ENCODE results near the gene POMGNT2. TPM values are rescaled to one million over a fixed set of nuclear protein-coding genes. Genes with fewer than 3 reads are reported as not detected.

The POMGNT2 gene
- total RNA-seq, 1 donor from 2014 or later: 13.0 TPM

GRCh38 chr3:43132870-43133636, 27.2 kb upstream of the POMGNT2 start:
- H3K9me3 ChIP-seq (ENCODE audit: control insufficient read depth in 3 of 3, low read length in 3 of 3): no peaks in the 10 kb centered on the region
- no peak overlapping the region for H3K27ac ChIP-seq (ENCODE audit: low read depth, low read length)
- no peaks in the 10 kb centered on the region for H3K27me3 ChIP-seq (ENCODE audit: control insufficient read depth in 3 of 3, insufficient read depth in 3 of 3, low read length in 3 of 3)
- no peaks in the 10 kb centered on the region for H3K36me3 ChIP-seq (ENCODE audit: control insufficient read depth in 3 of 3, insufficient read depth in 3 of 3, low read length in 3 of 3)
- no peak overlapping the region for H3K4me3 ChIP-seq (ENCODE audit: low read length in 3 of 3)
- no peaks in the 10 kb centered on the region for H3K4me1 ChIP-seq (ENCODE audit: control insufficient read depth in 3 of 3, insufficient read depth in 3 of 3, low read length in 3 of 3)
- no peak overlapping the region for H3K9ac ChIP-seq (ENCODE audit: low read depth in 1 of 3, low read length in 3 of 3)

DNA sequence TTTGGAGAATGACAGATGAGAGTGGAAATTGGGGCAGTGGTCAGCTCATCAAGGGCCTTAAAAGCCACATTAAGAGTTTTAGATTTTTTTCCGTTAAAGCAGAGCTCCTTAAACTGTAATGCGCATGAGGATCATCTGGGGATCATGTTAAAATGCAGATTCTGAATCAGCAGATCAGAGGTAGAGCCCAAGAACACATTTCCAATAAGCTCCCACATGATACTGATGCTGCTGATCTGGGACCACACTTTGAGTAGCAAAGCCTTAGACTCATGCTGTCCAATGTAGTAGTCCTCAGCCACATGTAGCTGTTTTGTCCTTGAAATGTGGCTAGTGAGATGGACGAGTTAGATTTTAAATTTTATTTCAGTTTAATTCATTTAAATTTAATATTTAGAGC, 26.3 kb upstream of the POMGNT2 start:
- no peaks in the 10 kb centered on the region for H3K27me3 ChIP-seq (ENCODE audit: control insufficient read depth in 3 of 3, insufficient read depth in 3 of 3, low read length in 3 of 3)
- H3K27ac ChIP-seq (ENCODE audit: low read depth, low read length): no peak overlapping the region
- H3K9ac ChIP-seq (ENCODE audit: low read depth in 1 of 3, low read length in 3 of 3): no peak overlapping the region
- no peaks in the 10 kb centered on the region for H3K36me3 ChIP-seq (ENCODE audit: control insufficient read depth in 3 of 3, insufficient read depth in 3 of 3, low read length in 3 of 3)
- H3K9me3 ChIP-seq (ENCODE audit: control insufficient read depth in 3 of 3, low read length in 3 of 3): no peaks in the 10 kb centered on the region
- H3K4me1 ChIP-seq (ENCODE audit: control insufficient read depth in 3 of 3, insufficient read depth in 3 of 3, low read length in 3 of 3): no peaks in the 10 kb centered on the region
- H3K4me3 ChIP-seq (ENCODE audit: low read length in 3 of 3): no peak overlapping the region

- no peak overlapping the region for H3K9ac ChIP-seq (ENCODE audit: low read depth in 1 of 3, low read length in 3 of 3)
- H3K9me3 ChIP-seq (ENCODE audit: control insufficient read depth in 3 of 3, low read length in 3 of 3): peaks cover 0 to 2% (median 0%) of the 10 kb centered on the region in 3 donors
- H3K4me3 ChIP-seq (ENCODE audit: low read length in 3 of 3): no peak overlapping the region
- no peaks in the 10 kb centered on the region for H3K36me3 ChIP-seq (ENCODE audit: control insufficient read depth in 3 of 3, insufficient read depth in 3 of 3, low read length in 3 of 3)
- H3K4me1 ChIP-seq (ENCODE audit: control insufficient read depth in 3 of 3, insufficient read depth in 3 of 3, low read length in 3 of 3): no peaks in the 10 kb centered on the region
- H3K27me3 ChIP-seq (ENCODE audit: control insufficient read depth in 3 of 3, insufficient read depth in 3 of 3, low read length in 3 of 3): no peaks in the 10 kb centered on the region
- H3K27ac ChIP-seq (ENCODE audit: low read depth, low read length): no peak overlapping the region
Measured at GRCh38 chr3:43128464-43128863, 22.6 kb upstream of the POMGNT2 start.

- Histone ChIP-seq H3K4me3 (ENCODE audit: low read length in 3 of 3) (no peak overlapping the region), H3K27ac (ENCODE audit: low read depth, low read length) (no peak overlapping the region), H3K4me1 (ENCODE audit: control insufficient read depth in 3 of 3, insufficient read depth in 3 of 3, low read length in 3 of 3) (no peaks in the 10 kb centered on the region), H3K27me3 (ENCODE audit: control insufficient read depth in 3 of 3, insufficient read depth in 3 of 3, low read length in 3 of 3) (no peaks in the 10 kb centered on the region), H3K36me3 (ENCODE audit: control insufficient read depth in 3 of 3, insufficient read depth in 3 of 3, low read length in 3 of 3) (no peaks in the 10 kb centered on the region), H3K9me3 (ENCODE audit: control insufficient read depth in 3 of 3, low read length in 3 of 3) (peaks cover 0 to 2% (median 0%) of the 10 kb centered on the region in 3 donors), H3K9ac (ENCODE audit: low read depth in 1 of 3, low read length in 3 of 3) (no peak overlapping the region)
Measured at GRCh38 chr3:43126536-43126935, 20.7 kb upstream of the POMGNT2 start.

DNA sequence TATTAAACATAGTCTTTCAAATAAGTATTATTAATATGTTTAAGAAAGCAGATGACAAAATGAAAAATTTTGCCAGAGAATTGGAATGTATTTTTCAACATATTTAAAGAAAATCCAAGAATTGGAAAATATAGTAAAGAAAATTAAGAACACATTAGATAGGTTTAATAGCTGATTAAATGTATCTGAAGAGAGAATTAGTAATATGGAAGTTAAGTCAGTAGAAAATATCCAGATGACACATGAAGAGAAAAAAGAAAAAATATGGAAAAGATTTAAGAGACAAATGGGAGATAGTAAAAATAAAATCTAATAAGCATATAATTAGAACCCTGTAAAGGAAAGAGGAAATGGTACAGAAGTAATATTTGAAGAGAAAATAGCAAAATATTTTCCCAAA, 18.0 kb upstream of the POMGNT2 start:
- Histone ChIP-seq H3K27ac (ENCODE audit: low read depth, low read length) (no peak overlapping the region), H3K9ac (ENCODE audit: low read depth in 1 of 3, low read length in 3 of 3) (no peak overlapping the region), H3K36me3 (ENCODE audit: control insufficient read depth in 3 of 3, insufficient read depth in 3 of 3, low read length in 3 of 3) (no peaks in the 10 kb centered on the region), H3K9me3 (ENCODE audit: control insufficient read depth in 3 of 3, low read length in 3 of 3) (peaks cover 0 to 2% (median 0%) of the 10 kb centered on the region in 3 donors), H3K27me3 (ENCODE audit: control insufficient read depth in 3 of 3, insufficient read depth in 3 of 3, low read length in 3 of 3) (no peaks in the 10 kb centered on the region), H3K4me3 (ENCODE audit: low read length in 3 of 3) (no peak overlapping the region), H3K4me1 (ENCODE audit: control insufficient read depth in 3 of 3, insufficient read depth in 3 of 3, low read length in 3 of 3) (no peaks in the 10 kb centered on the region)

- Histone ChIP-seq H3K27me3 (ENCODE audit: control insufficient read depth in 3 of 3, insufficient read depth in 3 of 3, low read length in 3 of 3) (peaks cover 0 to 4% (median 2%) of the 10 kb centered on the region in 3 donors), H3K36me3 (ENCODE audit: control insufficient read depth in 3 of 3, insufficient read depth in 3 of 3, low read length in 3 of 3) (no peaks in the 10 kb centered on the region), H3K27ac (ENCODE audit: low read depth, low read length) (no peak overlapping the region), H3K9ac (ENCODE audit: low read depth in 1 of 3, low read length in 3 of 3) (no peak overlapping the region), H3K9me3 (ENCODE audit: control insufficient read depth in 3 of 3, low read length in 3 of 3) (peaks cover 0 to 2% (median 0%) of the 10 kb centered on the region in 3 donors), H3K4me1 (ENCODE audit: control insufficient read depth in 3 of 3, insufficient read depth in 3 of 3, low read length in 3 of 3) (no peaks in the 10 kb centered on the region), H3K4me3 (ENCODE audit: low read length in 3 of 3) (no peak overlapping the region)
Measured at GRCh38 chr3:43120937-43121336, 15.1 kb upstream of the POMGNT2 start.

- H3K27ac ChIP-seq (ENCODE audit: low read depth, low read length): no peak overlapping the region
Measured at GRCh38 chr3:43117257-43117656, 11.4 kb upstream of the POMGNT2 start.

DNA sequence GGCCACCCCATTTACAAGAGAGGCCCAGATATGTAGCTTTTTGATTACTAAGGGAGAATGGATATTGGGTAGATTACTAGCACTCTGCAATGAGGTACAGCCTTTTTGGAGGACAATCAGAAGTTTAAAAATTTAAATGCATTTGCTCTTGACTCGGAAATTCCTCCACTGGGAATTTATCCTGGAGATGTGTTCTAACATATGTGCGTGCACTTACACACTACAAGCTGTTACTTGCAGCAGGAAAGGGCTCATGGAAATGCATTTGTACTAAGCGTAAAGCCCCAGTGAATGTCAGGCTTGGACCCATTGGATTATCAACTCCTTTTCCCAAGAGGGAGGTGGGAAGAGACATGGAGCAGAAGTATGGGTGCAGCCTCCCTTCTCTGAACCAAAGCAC, 7.8 kb upstream of the POMGNT2 start:
- no peaks in the 10 kb centered on the region for H3K9me3 ChIP-seq (ENCODE audit: control insufficient read depth in 3 of 3, low read length in 3 of 3)
- H3K27me3 ChIP-seq (ENCODE audit: control insufficient read depth in 3 of 3, insufficient read depth in 3 of 3, low read length in 3 of 3): peaks cover 0 to 4% (median 2%) of the 10 kb centered on the region in 3 donors
- no peak overlapping the region for H3K4me3 ChIP-seq (ENCODE audit: low read length in 3 of 3)
- H3K36me3 ChIP-seq (ENCODE audit: control insufficient read depth in 3 of 3, insufficient read depth in 3 of 3, low read length in 3 of 3): no peaks in the 10 kb centered on the region
- no peak overlapping the region for H3K27ac ChIP-seq (ENCODE audit: low read depth, low read length)
- H3K4me1 ChIP-seq (ENCODE audit: control insufficient read depth in 3 of 3, insufficient read depth in 3 of 3, low read length in 3 of 3): no peaks in the 10 kb centered on the region
- H3K9ac ChIP-seq (ENCODE audit: low read depth in 1 of 3, low read length in 3 of 3): no peak overlapping the region

More at GRCh38 chr3:43117257-43117656, 11.4 kb upstream of the POMGNT2 start:
- no peak overlapping the region for H3K4me3 ChIP-seq (ENCODE audit: low read length in 3 of 3)
- no peaks in the 10 kb centered on the region for H3K4me1 ChIP-seq (ENCODE audit: control insufficient read depth in 3 of 3, insufficient read depth in 3 of 3, low read length in 3 of 3)
- H3K9me3 ChIP-seq (ENCODE audit: control insufficient read depth in 3 of 3, low read length in 3 of 3): no peaks in the 10 kb centered on the region
- no peak overlapping the region for H3K9ac ChIP-seq (ENCODE audit: low read depth in 1 of 3, low read length in 3 of 3)
- H3K27me3 ChIP-seq (ENCODE audit: control insufficient read depth in 3 of 3, insufficient read depth in 3 of 3, low read length in 3 of 3): peaks cover 0 to 4% (median 2%) of the 10 kb centered on the region in 3 donors
- no peaks in the 10 kb centered on the region for H3K36me3 ChIP-seq (ENCODE audit: control insufficient read depth in 3 of 3, insufficient read depth in 3 of 3, low read length in 3 of 3)

- Histone ChIP-seq H3K9ac (ENCODE audit: low read depth in 1 of 3, low read length in 3 of 3) (peak overlapping the region; percentile 28 to 83 (median 52)), H3K27ac (ENCODE audit: low read depth, low read length) (no peak overlapping the region)
Measured at GRCh38 chr3:43106293-43106628, 382 bp upstream of the POMGNT2 start.

DNA sequence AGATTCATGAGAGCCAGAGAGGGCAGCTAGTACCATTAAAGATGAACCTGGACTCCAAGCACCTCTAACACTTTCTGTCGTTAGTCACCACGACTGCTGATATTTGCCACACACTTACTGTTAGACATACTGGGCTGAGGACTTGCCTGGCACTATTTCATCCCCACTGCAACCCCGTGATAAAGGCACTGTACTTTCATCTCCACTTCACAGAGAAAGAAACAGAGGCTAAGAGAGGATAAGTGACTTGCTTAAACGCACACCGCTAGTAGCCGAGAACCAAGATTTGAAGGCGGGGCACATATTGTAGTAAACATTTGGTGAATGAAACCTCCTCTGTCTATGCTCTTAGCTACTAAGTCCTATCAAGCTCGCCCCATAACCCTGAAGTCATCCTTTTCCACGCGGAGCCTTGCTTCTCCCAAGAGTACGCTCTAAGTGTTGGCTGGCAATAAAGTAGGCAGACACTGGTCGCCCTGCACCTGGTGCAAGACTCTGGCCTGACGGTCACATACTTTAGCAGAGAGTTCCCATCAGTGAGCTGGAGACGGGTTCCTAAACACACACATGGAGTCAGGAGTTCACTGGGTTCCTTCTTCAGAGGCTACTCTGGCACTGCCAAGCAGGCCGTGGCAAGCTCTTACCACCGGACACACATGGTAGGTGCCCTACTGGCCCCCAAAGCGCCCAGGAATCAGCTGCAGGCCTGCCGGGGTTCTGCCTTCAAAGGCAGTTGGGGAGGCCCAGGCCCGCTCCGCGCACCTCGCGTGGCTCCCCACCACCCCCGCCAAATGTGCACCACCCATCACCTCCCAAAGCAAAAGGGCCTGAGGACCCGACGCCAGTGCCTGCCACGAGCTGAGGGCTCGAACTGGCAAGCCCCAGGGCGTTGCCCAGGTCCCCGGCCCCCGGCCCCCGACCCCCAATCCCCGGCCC, 951 bp downstream of the POMGNT2 start:
- peaks cover 11 to 13% (median 13%) of the 10 kb centered on the region in 3 donors for H3K4me1 ChIP-seq (ENCODE audit: control insufficient read depth in 3 of 3, insufficient read depth in 3 of 3, low read length in 3 of 3)
- H3K36me3 ChIP-seq (ENCODE audit: control insufficient read depth in 3 of 3, insufficient read depth in 3 of 3, low read length in 3 of 3): no peaks in the 10 kb centered on the region
- H3K4me3 ChIP-seq (ENCODE audit: low read length in 3 of 3): peak overlapping the region; percentile 73 to 79 (median 78)
- H3K27ac ChIP-seq (ENCODE audit: low read depth, low read length): no peak overlapping the region
- peak overlapping the region; percentile 52 to 66 (median 54) for H3K9ac ChIP-seq (ENCODE audit: low read depth in 1 of 3, low read length in 3 of 3)
- no peaks in the 10 kb centered on the region for H3K27me3 ChIP-seq (ENCODE audit: control insufficient read depth in 3 of 3, insufficient read depth in 3 of 3, low read length in 3 of 3)
- no peaks in the 10 kb centered on the region for H3K9me3 ChIP-seq (ENCODE audit: control insufficient read depth in 3 of 3, low read length in 3 of 3)

More at GRCh38 chr3:43106293-43106628, 382 bp upstream of the POMGNT2 start:
- Histone ChIP-seq H3K9me3 (ENCODE audit: control insufficient read depth in 3 of 3, low read length in 3 of 3) (no peaks in the 10 kb centered on the region), H3K27me3 (ENCODE audit: control insufficient read depth in 3 of 3, insufficient read depth in 3 of 3, low read length in 3 of 3) (no peaks in the 10 kb centered on the region), H3K36me3 (ENCODE audit: control insufficient read depth in 3 of 3, insufficient read depth in 3 of 3, low read length in 3 of 3) (no peaks in the 10 kb centered on the region), H3K4me3 (ENCODE audit: low read length in 3 of 3) (peak overlapping the region; percentile 78 to 82 (median 79)), H3K4me1 (ENCODE audit: control insufficient read depth in 3 of 3, insufficient read depth in 3 of 3, low read length in 3 of 3) (peaks cover 11 to 13% (median 13%) of the 10 kb centered on the region in 3 donors)
